Endodermal cell (in vitro differentiated cells): ENCODE results near the gene CFP. TPM values are rescaled to one million over a fixed set of nuclear protein-coding genes. Genes with fewer than 3 reads are reported as not detected.
A peak's percentile ranks its signal among the peaks of the same experiment; 100 is the strongest.

Experiments
- DNase-seq: peaks from one replicate; pipeline ENCODE4 v3.0.0-alpha.2; 2017
- H3K27ac ChIP-seq: 2 replicates; pipeline ENCODE4 v1.5.1; 2013; ENCODE audit warnings: mild to moderate bottlenecking, low read depth, low read length, moderate library complexity
- H3K27me3 ChIP-seq: 2 replicates; pipeline ENCODE4 v1.6.1; 2013; ENCODE audit warnings: mild to moderate bottlenecking, low read length, moderate library complexity; ENCODE audit not compliant: insufficient read depth, control insufficient read depth, poor library complexity, severe bottlenecking
- H3K36me3 ChIP-seq: 2 replicates; pipeline ENCODE4 v1.7.0; 2013; ENCODE audit warnings: mild to moderate bottlenecking, low read length, moderate library complexity; ENCODE audit not compliant: control insufficient read depth, insufficient read depth
- H3K4me1 ChIP-seq: one replicate; pipeline ENCODE4 v1.7.0; 2013; ENCODE audit warnings: low read length; ENCODE audit not compliant: control insufficient read depth, insufficient read depth
- H3K4me3 ChIP-seq: 2 replicates; pipeline ENCODE4 v1.5.1; 2013; ENCODE audit warnings: mild to moderate bottlenecking, low read length, moderate library complexity
- H3K9ac ChIP-seq: 2 replicates; pipeline ENCODE4 v1.6.1; 2013; ENCODE audit warnings: mild to moderate bottlenecking, low read length, moderate library complexity; ENCODE audit not compliant: poor library complexity, severe bottlenecking; ENCODE audit errors: extremely low read depth
- H3K9me3 ChIP-seq: 2 replicates; pipeline ENCODE4 v1.6.1; 2013; ENCODE audit warnings: mild to moderate bottlenecking, low read length, moderate library complexity; ENCODE audit not compliant: control insufficient read depth
- H3K27ac Mint-ChIP-seq: 2 replicates; pipeline ENCODE4 v1.8.0; 2020; ENCODE audit warnings: mixed read lengths
- H3K27me3 Mint-ChIP-seq: 2 replicates; pipeline ENCODE4 v1.8.0; 2021; ENCODE audit warnings: mild to moderate bottlenecking, mixed read lengths; ENCODE audit not compliant: insufficient read depth
- H3K36me3 Mint-ChIP-seq: 2 replicates; pipeline ENCODE4 v1.8.0; 2020; ENCODE audit warnings: low read depth, mixed read lengths
- H3K4me1 Mint-ChIP-seq: 2 replicates; pipeline ENCODE4 v1.8.0; 2020; ENCODE audit warnings: mixed read lengths
- H3K4me3 Mint-ChIP-seq: 2 replicates; pipeline ENCODE4 v1.8.0; 2020; ENCODE audit warnings: mild to moderate bottlenecking, moderate library complexity, mixed read lengths
- H3K9me3 Mint-ChIP-seq: 2 replicates; pipeline ENCODE4 v1.8.0; 2020; ENCODE audit warnings: mild to moderate bottlenecking, mixed read lengths
- CTCF ChIP-seq: fragments of 200-600 bp; sonication (generic); conservative IDR thresholded peaks from 2 replicates; pipeline ENCODE4 v1.5.0; 2021; ENCODE audit warnings: antibody characterized with exemption, mild to moderate bottlenecking
- WGBS, 2 experiments: methylation state at CpG; one replicate each; pipeline versions ENCODE4 v1.1.5 to v1.1.7; 2013; ENCODE audit warnings: missing lambda C conversion rate in 2 of 2, mixed read lengths in 1 of 2; ENCODE audit not compliant: insufficient coverage in 1 of 2, insufficient read length in 1 of 2; 5-methylcytosine and 5-hydroxymethylcytosine counted together
- total RNA-seq, 2 donors: library from RNA; stranded (reverse); fragmentation: NEBNext Ultra II Directional in 1 of 2; extraction: Animal tissue kit (Norgen Biotek cat#: 25700) in 1 of 2; gene quantifications; 2 replicates in 1 of 2; 3 replicates in 1 of 2; pipeline ENCODE4 v1.2.1, GENCODE V29; 2021

CFP gene
- total RNA-seq, 2 donors from 2014 or later: 3.2 to 4.6 TPM

GRCh38 chrX:47651043-47651905 is 21.5 kb upstream of the CFP start:
- H3K9ac ChIP-seq: no peak overlapping the region
- peak overlapping the region; percentile 94 for H3K27ac Mint-ChIP-seq
- H3K9me3 ChIP-seq: no peaks in the 10 kb centered on the region
- peak overlapping the region; percentile 71 for H3K4me3 Mint-ChIP-seq
- peaks cover 11% of the 10 kb centered on the region for H3K4me1 Mint-ChIP-seq
- H3K27me3 ChIP-seq: no peaks in the 10 kb centered on the region
- no peaks in the 10 kb centered on the region for H3K27me3 Mint-ChIP-seq
- peaks cover 21% of the 10 kb centered on the region for H3K36me3 ChIP-seq
- no peak for DNase-seq
- H3K9me3 Mint-ChIP-seq: peaks cover 70% of the 10 kb centered on the region
- H3K36me3 Mint-ChIP-seq: peaks cover 32% of the 10 kb centered on the region
- peak overlapping the region; percentile 76 for H3K4me3 ChIP-seq
- no peaks in the 10 kb centered on the region for H3K4me1 ChIP-seq
- TF ChIP-seq CTCF: no peak
- peak overlapping the region; percentile 26 for H3K27ac ChIP-seq
- 2 to 19% methylated on average over 10 to 19 of the region's 19 CpGs for WGBS, 2 experiments

DNA sequence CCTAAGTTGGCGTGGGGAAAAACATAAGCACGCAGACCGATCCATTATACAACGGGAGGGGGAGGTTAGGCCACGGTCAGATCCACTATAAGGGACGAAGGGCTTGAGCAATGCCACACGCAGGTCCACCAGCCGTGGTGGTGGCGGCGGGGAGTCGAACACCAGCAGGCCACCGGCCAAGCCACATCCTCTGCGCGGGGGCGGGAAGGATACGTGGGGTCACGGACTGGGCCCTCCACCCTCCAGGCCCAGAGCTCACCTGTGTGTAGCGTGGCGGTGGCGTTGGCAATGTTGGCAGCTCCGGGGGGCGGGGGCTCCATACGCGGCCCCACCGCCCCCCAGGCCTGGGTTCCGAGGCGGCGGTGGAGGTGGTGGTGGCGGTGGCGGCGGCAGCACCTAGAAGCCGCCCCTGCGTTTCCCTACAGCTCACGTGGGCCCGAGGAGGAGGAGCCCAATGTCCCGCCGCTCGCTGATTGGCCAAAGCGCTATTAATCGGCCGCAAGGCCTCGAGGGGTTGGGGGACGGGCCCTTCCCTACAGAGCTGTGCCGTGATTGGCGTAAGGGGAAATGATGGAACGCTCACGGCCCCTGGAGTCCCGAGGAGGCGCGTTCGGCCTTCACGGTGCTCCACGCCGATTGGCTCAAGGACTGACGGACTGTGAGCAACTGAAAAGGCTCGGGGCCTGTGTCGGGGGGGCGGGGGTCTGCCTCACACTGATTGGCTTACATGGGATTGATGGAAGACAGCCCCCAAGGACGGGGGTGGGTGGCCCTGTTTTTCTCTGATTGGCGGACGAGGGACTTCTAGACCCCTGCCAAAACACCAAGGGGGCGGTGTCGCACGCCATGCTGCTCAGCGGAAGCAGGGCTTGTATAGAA is 20.7 kb upstream of the CFP start, which contains the start of gene ELK1:
ELK1 (minus strand) TSS at position 400 of the 879 bp plus-strand sequence. CDS start 9,122 bp downstream, outside the sequence.
- Histone ChIP-seq H3K9me3 (no peaks in the 10 kb centered on the region), H3K27ac (peak within 1 kb of the TSS; percentile 26), H3K4me1 (no peaks in the 10 kb centered on the region), H3K9ac (peak within 1 kb of the TSS; percentile 60), H3K36me3 (peaks cover 13% of the 10 kb centered on the region), H3K4me3 (peak within 1 kb of the TSS; percentile 76), H3K27me3 (no peaks in the 10 kb centered on the region)
- Mint-ChIP-seq H3K27ac (peak within 1 kb of the TSS; percentile 94), H3K4me3 (peak within 1 kb of the TSS; percentile 71), H3K9me3 (peaks cover 68% of the 10 kb centered on the region), H3K27me3 (no peaks in the 10 kb centered on the region), H3K4me1 (peaks cover 11% of the 10 kb centered on the region), H3K36me3 (peaks cover 23% of the 10 kb centered on the region)
- no peak for TF ChIP-seq CTCF
- peak; percentile 98 for DNase-seq
- 0 to 4% methylated on average over 4 to 61 of the region's 65 CpGs for WGBS, 2 experiments

DNA sequence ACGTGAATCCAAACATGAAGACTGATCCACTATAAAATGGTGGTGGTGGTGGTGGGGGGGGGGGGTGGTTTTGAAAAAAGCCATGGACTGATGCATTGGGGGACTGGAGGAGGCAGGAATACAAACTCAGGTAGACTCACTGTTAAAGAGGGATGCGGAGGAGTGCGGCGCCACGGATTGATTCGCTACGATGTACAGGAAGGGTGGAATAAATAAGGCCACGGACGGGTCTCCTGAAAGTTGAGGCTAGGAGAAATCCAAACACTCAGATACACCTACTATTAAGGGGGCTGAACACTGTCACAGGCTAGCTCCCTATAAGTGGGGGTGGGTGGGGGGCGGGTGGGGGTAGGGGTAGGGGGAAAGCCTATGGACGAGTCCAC is 20.0 kb upstream of the CFP start:
- Mint-ChIP-seq H3K9me3 (peaks cover 70% of the 10 kb centered on the region), H3K4me1 (peaks cover 13% of the 10 kb centered on the region), H3K27ac (no peak overlapping the region), H3K27me3 (no peaks in the 10 kb centered on the region), H3K4me3 (peak overlapping the region; percentile 71), H3K36me3 (peaks cover 21% of the 10 kb centered on the region)
- Histone ChIP-seq H3K9me3 (no peaks in the 10 kb centered on the region), H3K27ac (no peak overlapping the region), H3K27me3 (no peaks in the 10 kb centered on the region), H3K9ac (peak overlapping the region; percentile 11), H3K36me3 (peaks cover 10% of the 10 kb centered on the region), H3K4me3 (peak overlapping the region; percentile 76), H3K4me1 (no peaks in the 10 kb centered on the region)
- WGBS, 2 experiments: 0% methylated on average over 3 of the region's 11 CpGs; no CpG with 5 or more reads in 1 of the 2 experiments
- TF ChIP-seq CTCF: no peak
- DNase-seq: no peak
